Middle frontal gyrus (tissue), 1 donor: Measurements from ENCODE around the gene WFIKKN2.

ENCODE experiments used
- DNase-seq: peaks from one replicate; pipeline ENCODE4 v3.0.0-alpha.2; 2015; ENCODE audit warnings: low spot score; ENCODE audit errors: extremely low spot score

WFIKKN2 gene

DNA sequence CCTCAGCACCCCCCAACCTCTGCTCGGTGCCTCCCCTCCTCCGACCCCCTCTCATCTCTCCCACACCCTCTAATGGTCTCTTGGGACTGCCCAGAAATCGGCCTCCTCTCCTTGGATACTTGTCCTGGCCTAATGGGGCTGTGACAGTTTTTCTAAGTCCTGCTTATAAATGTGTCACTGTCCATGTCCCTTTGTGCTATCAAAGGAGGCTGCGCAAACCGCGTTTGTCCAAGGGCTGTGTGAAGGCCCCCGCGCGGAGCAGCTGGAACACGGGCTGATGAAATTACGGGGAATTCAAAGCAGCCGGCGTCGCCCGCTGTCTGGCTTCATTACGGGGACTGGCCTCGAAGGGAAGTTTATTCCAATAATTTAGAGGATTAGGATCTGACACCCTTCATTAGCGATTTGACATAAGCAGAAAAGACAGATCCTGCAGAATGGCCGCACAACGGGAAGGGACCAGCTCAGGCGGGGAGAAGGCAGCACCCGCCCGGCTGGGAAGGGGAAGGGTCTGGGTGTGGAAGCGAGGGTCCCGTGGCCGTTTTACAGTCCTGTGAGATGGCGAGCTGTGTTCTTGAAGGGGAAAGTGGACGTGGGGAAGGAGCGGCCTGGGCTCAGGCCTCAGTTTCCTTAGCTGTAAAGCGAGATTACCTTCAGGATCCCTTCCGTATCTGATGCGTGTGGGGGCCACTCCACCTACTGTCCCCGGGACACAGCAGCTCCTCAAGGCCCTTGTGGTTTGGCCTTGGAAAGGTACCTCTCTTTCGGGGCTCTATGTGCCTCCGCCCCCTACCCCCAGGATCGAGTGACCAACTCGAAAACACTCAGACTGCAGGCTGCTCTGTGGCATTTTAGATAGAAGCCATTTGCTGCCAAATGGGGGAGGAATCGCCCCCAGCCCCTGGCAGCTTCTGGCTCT is 1.6 kb upstream of the WFIKKN2 start:
- DNase-seq: no peak

- no peak for DNase-seq
Measured at GRCh38 chr17:50834429-50835300, 721 bp upstream of the WFIKKN2 start.

GRCh38 chr17:50836826-50837225 is 1.4 kb downstream of the WFIKKN2 start:
- DNase-seq: no peak

GRCh38 chr17:50837286-50837979 is 2.0 kb downstream of the WFIKKN2 start:
- no peak for DNase-seq

DNA sequence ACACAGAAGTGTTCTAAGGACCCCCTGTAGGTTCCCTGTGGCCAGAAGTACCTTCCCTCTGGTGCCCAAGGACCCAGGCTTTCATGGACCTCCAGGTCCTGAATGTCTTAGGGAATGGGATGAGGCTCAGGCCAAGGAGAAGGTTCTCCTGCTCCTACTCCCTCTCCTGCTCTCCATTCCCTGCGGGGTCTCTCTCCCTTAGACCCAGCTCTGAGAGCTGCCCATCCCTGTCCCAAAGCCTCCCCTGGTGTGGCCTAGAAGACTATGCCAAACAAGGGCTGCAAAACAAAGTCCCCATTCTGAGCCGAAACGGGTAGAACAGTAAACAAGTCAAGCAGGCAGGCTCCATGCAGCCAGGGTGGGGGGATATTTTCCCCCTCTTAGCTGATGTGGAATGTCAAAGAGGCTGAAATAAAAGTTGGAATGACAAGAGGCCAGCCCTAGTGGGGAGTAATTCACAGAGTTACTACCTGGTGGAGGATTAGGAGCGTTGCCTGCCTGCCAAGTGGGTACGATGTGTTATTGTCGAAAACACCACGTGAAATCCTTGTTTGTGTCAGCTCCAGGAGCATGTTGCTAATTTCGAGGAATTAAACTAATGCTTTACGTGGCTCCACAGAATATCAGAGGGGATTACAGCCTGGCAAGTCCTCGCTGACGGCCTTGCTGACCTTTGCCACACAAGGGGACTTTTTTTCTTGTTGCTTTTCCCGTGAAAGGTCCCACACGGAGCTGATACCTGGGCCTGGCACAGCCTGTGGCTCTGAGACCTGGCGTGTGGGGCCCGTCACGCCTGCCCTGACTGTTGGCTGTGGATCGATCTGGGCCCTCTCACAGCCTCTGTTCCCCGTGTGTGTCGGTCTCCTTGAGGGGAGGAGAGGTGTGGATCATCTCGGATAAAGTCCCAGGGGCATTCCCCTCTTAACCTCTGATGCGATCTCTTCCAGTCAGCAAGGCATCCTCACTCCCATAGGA is 2.9 kb downstream of the WFIKKN2 start:
- DNase-seq: no peak

DNA sequence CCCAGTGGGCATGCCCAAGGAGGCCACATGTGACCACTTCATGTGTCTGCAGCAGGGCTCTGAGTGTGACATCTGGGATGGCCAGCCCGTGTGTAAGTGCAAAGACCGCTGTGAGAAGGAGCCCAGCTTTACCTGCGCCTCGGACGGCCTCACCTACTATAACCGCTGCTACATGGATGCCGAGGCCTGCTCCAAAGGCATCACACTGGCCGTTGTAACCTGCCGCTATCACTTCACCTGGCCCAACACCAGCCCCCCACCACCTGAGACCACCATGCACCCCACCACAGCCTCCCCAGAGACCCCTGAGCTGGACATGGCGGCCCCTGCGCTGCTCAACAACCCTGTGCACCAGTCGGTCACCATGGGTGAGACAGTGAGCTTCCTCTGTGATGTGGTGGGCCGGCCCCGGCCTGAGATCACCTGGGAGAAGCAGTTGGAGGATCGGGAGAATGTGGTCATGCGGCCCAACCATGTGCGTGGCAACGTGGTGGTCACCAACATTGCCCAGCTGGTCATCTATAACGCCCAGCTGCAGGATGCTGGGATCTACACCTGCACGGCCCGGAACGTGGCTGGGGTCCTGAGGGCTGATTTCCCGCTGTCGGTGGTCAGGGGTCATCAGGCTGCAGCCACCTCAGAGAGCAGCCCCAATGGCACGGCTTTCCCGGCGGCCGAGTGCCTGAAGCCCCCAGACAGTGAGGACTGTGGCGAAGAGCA is 4.4 kb downstream of the WFIKKN2 start:
- DNase-seq: no peak

DNA sequence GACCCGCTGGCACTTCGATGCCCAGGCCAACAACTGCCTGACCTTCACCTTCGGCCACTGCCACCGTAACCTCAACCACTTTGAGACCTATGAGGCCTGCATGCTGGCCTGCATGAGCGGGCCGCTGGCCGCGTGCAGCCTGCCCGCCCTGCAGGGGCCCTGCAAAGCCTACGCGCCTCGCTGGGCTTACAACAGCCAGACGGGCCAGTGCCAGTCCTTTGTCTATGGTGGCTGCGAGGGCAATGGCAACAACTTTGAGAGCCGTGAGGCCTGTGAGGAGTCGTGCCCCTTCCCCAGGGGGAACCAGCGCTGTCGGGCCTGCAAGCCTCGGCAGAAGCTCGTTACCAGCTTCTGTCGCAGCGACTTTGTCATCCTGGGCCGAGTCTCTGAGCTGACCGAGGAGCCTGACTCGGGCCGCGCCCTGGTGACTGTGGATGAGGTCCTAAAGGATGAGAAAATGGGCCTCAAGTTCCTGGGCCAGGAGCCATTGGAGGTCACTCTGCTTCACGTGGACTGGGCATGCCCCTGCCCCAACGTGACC is 5.0 kb downstream of the WFIKKN2 start:
- DNase-seq: no peak

DNA sequence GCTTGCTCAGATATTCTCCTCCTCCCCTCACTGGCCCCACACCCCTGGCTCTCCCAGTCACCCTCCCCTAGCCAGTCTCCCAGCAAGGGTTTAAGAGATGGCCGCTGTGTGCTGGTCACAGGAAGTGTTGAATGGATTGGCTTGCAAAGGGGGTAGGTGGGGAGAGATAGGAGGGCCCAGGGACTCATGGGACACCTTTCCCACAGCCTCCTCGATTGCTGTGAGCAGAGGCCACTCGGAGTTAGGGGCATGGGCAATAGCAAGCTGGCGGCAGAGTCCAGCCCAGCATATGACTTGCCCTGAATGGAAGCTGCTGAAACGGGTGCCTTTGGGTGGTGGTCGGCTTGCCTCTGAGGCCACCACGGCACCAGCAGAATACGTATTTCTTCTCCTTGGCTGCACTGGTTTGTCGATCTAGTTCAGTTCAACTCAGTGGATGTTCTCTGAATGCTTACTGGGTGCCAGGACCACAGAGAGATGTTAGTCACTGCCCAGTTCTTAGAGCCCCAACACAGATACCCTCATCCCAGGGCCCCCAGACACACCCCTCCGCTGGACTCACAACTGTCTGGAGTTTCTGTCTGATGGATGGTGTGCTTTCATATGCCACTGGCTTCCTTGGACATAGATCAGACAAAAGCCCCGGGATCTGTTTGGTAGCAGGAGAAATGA is 6.0 kb downstream of the WFIKKN2 start:
- no peak for DNase-seq

- no peak for DNase-seq
Measured at GRCh38 chr17:50841949-50842354, 6.6 kb downstream of the WFIKKN2 start.

DNA sequence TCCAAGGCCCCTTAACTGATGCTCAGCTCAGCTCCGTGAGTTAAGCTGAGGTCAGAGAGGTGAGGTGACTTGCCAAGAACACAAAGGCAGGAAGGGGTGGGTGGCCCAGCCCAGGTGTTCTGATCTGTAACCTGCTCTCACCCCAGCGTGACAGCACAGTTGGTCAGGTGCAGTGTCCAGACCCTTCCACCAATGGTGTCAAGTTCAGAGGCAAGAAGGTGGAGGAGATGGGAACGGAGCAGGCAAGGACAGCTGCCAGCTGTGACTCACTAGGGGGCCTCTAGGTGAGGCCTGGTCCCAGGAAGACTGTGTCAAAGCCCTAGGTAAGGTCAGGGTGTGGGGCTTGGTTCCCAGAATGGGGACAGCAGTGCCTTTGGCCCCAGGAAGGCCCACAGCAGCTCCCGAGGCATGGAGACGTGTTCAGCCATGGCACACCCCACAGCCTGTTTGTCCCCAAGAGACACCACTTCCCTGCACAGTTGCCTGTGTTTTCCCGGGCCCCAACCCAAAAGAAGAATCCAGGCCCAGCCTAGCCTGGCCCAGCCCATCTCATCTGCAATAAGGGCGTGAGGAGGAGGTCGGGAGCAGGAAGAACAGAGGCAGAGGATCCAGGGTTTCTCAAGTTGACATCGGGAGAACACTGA is 7.2 kb downstream of the WFIKKN2 start:
- no peak for DNase-seq

- DNase-seq: no peak
Measured at GRCh38 chr17:50843150-50843905, 7.9 kb downstream of the WFIKKN2 start.

DNA sequence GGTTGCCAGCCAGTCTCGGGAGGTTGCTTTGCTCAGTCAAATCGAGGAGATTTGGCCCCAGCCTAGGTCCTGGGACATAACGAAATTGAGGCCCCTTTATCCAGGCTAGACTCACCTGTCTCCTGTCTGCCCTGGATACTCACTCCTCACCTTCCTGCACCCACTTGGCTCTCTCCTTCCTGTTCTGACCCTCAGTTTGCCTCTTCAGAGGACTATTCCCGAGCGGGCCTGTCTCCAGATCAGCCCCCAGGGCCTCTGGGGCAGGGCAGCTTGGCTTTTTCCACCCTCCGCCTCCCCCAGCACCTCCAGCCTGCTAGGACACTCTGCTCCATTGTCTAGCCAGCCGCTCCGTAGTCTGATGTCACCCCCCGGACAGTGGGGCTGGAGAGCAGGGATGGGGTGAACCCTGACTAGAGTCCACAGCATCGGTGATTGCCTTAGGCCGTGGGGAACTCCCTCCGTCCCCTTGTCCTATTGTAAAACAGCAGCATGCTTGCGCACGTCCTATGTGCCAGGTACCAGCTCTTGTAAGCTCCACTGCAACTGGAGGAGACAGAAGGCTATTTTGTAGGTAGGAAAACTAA is 8.8 kb downstream of the WFIKKN2 start:
- DNase-seq: no peak

- DNase-seq: no peak
Measured at GRCh38 chr17:50845240-50846147, 10.1 kb downstream of the WFIKKN2 start.

- DNase-seq: no peak
Measured at GRCh38 chr17:50847566-50847965, 12.2 kb downstream of the WFIKKN2 start.

DNA sequence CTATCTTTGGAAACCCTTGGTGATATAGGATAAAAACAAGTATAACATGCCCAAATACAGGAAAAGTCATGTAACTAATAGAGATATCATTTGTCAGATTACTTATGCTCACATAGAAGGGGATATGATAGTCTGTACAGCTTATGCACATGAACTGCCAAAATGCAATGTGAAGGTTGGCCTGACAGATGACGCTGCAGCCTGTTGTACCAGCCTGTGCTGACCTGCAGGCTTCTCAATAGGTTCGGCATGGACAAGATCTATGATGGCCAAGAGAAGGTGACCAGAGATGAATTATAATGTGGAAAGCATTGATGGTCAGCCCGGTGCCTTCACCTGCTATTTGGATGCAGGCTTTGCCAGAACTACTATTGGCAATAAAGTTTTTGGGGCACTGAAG is 12.7 kb downstream of the WFIKKN2 start:
- no peak for DNase-seq

- DNase-seq: no peak
Measured at GRCh38 chr17:50848711-50849110, 13.3 kb downstream of the WFIKKN2 start.
